ENCODE results near the gene SIN3A. TPM values are rescaled to one million over a fixed set of nuclear protein-coding genes. Genes with fewer than 3 reads are reported as not detected.
A peak's percentile ranks its signal among the peaks of the same experiment; 100 is the strongest.
"Not testable (repeated sequence)": the region's sequence is repeated elsewhere in the genome, so short reads cannot be mapped to it uniquely, and the experiment has no call there.

SIN3A gene
- total RNA-seq, 1 experiment from 2014 or later: 29.4 TPM

DNA sequence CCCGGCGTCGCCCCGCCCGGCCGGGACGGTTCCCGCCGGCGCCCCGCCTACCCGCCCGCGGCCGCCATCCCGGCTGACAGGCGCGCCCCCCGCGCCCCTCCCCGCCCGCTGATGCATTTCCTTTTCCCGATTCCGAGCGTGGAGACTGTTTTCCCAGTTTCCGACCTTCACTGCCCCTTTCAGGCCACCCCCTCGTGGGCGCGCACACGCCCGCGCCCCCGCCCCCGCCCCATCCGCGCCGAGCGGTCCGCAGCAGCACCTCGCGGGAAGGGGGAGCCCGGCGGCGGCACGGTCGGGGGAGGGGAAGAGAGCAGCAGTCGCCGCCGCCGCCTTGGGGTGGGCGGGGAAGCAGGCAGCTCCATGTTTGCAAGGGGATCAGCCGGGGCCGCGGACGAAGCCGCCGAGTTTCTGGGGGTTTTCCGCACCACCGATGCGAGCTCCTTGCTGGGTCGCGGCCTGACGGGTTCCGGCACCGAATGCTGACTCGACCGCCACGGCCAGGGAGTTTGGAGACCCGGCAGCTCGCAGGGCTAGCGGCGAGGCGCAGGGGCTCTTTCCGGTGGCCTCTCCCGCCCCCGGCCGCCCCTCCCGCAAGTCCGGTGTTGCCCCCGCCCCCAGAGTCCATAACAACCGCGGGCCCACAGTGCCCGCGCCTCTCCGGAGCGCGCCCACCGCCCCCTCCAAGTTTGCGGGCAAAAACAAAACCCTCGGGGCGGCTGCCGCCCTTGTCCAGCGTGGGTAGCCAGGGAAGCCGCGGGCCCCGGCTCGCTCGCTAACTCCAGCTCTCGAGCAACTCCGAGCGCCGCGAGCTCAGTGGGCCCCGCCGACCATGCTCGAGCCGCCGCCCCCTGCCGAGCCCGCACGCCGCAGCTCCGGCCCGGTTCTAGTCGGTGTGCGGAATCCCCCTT is 3.2 kb upstream of the SIN3A start:
- Histone ChIP-seq H3K9me3 (replicated peaks) (no peaks in the 10 kb centered on the region), H3K27ac (peak overlapping the region; percentile 75), H3K4me3 (peak overlapping the region; percentile 85), H3K4me1 (replicated peaks) (peaks cover 32% of the 10 kb centered on the region), H3K27me3 (replicated peaks) (no peaks in the 10 kb centered on the region), H3K36me3 (peaks cover 9% of the 10 kb centered on the region)
- DNase-seq (ENCODE audit: low read depth in 1 of 2, low spot score in 2 of 2): peak; percentile 71 to 77

DNA sequence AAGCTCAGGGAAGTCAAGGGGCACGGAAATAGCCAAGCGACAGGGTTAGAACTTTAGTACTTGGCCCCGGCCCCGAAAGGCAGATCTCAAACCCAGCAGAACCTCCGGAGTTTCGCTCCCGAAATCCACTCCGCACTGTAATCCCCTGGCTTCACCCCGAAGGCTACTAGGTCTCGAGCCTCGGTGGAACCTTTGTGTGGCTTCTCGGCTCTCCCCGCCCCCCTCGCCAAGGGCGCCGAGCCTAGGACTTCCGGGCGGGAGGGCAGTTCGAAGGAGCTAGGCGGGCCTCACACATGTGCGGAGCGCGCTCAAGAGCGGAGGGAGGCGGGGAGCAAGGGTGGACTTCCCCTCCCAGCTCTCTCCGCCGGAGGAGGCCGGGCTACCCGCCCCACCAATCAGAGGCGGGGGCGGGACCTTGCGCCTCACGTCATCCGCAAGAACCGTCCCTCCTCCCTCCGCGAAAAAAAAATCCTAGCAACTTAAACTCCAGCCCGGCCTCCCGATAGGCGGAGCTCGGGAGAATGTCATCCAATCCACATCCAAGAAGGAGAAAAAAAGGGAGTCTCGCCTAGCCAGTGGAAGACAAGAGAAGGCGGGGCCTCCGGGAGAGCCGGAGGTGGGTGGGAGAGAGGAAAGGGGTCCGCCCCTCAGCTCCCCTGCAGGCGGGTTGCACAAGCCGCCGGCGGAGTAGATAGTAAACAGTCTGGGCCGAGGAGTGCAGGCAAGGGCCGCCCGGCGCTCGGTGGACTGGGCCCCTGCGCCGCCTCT is 2.4 kb upstream of the SIN3A start:
- peak overlapping the region; percentile 85 for H3K4me3 ChIP-seq
- H3K27me3 ChIP-seq (replicated peaks): no peaks in the 10 kb centered on the region
- peaks cover 38% of the 10 kb centered on the region for H3K4me1 ChIP-seq (replicated peaks)
- peak overlapping the region; percentile 75 for H3K27ac ChIP-seq
- peak; percentile 99 to 100 for DNase-seq (ENCODE audit: low read depth in 1 of 2, low spot score in 2 of 2)
- H3K9me3 ChIP-seq (replicated peaks): no peaks in the 10 kb centered on the region
- H3K36me3 ChIP-seq: peaks cover 9% of the 10 kb centered on the region

DNA sequence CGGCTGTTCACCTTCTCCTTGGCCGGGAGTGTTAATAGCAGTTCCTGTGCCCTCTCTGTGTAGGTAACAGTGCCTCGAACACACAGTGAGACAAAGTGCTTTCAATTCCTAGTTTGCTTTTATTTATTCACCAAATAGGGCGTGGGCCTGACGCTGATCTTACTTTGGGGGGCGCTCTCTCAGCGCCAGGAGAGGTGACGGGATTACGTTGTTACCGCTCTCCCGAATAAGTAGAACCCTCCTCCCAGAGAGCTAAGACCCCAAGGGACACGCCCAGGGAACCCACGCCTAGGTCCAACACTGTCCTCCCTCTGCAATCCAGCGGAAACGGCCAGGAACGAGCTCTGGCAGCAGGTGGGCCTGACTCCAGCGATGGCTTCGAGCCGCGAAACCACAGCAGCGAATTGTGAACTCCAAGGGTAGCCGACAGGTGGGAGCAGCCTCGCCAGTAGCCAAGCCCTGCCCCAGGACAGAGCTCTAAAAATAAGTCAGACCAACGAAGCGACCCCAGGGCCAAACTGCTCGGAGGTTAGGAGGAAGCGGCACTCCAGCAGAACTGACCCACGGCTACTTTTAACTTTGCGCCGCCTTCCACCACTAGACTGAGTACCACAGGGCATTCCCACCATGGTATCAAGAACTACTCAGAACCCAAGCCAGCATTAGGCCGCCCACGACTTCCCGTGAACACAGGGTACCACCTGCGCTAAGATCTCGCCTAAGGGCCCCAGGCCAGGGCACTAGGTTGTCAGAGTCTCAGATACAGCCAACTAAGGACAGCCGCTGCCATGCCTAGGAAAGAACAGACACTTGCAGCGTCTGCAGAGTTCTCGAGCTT is 1.6 kb upstream of the SIN3A start:
- Histone ChIP-seq H3K27ac (peak overlapping the region; percentile 64), H3K4me3 (peak overlapping the region; percentile 85), H3K27me3 (replicated peaks) (no peaks in the 10 kb centered on the region), H3K4me1 (replicated peaks) (peaks cover 38% of the 10 kb centered on the region), H3K36me3 (peaks cover 9% of the 10 kb centered on the region), H3K9me3 (replicated peaks) (no peaks in the 10 kb centered on the region)
- peak; percentile 53 to 71 for DNase-seq (ENCODE audit: low read depth in 1 of 2, low spot score in 2 of 2)

DNA sequence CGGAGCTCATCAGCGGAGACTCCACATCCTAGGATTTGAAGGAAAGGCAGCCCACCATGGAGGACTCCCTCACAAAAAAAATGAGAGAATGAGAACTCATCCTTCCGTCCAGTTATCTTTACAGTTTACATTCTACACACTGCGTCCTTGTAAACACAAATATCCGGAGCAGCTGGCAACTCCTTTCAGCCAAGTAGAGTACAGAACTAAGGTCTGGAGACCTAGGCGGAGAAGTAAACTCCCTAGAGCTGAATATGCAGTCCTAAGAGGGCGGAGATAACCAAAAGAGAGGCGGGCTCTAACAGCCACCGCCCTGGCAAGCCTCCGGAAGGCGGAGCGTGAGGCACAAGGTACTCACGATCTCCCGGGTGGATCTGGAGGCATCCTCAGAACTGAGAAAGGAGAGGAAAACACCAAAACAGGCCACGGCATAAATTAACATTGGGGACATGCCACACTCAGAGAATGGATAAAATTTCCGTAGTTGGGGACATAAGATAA is 924 bp upstream of the SIN3A start:
- H3K9me3 ChIP-seq (replicated peaks): no peaks in the 10 kb centered on the region
- peak; percentile 77 to 80 for DNase-seq (ENCODE audit: low read depth in 1 of 2, low spot score in 2 of 2)
- no peaks in the 10 kb centered on the region for H3K27me3 ChIP-seq (replicated peaks)
- peaks cover 38% of the 10 kb centered on the region for H3K4me1 ChIP-seq (replicated peaks)
- H3K27ac ChIP-seq: peak overlapping the region; percentile 64
- peak overlapping the region; percentile 85 for H3K4me3 ChIP-seq
- peaks cover 12% of the 10 kb centered on the region for H3K36me3 ChIP-seq

DNA sequence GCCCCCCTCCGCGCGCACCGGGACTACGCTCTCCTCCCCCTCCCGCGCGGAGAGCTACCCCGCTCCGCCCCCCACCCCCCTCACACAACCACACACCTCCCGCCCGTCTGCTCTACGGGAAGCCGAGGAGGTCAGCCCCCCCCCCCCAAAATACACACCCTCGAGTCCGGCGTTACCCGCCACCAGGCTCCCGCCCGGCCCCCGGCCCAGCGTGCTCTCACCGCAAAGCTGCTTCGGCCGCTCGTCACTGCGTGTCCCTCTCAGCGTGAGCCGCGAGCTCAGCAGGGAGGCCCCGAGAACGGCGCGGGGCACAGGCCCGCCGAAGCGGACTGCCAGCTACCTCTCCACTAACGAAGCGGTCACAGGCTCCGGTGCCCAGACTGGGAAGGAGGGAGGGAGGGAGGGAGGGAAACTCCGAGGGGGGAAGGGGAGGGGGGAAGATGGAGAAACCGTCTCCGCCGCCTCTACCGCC is 252 bp downstream of the SIN3A start:
- Histone ChIP-seq H3K27me3 (replicated peaks) (no peaks in the 10 kb centered on the region), H3K4me1 (replicated peaks) (peaks cover 30% of the 10 kb centered on the region), H3K36me3 (peaks cover 19% of the 10 kb centered on the region), H3K4me3 (peak overlapping the region; percentile 51), H3K9me3 (replicated peaks) (no peaks in the 10 kb centered on the region), H3K27ac (peak overlapping the region; percentile 72)
- no peak for DNase-seq (ENCODE audit: low read depth in 1 of 2, low spot score in 2 of 2)

DNA sequence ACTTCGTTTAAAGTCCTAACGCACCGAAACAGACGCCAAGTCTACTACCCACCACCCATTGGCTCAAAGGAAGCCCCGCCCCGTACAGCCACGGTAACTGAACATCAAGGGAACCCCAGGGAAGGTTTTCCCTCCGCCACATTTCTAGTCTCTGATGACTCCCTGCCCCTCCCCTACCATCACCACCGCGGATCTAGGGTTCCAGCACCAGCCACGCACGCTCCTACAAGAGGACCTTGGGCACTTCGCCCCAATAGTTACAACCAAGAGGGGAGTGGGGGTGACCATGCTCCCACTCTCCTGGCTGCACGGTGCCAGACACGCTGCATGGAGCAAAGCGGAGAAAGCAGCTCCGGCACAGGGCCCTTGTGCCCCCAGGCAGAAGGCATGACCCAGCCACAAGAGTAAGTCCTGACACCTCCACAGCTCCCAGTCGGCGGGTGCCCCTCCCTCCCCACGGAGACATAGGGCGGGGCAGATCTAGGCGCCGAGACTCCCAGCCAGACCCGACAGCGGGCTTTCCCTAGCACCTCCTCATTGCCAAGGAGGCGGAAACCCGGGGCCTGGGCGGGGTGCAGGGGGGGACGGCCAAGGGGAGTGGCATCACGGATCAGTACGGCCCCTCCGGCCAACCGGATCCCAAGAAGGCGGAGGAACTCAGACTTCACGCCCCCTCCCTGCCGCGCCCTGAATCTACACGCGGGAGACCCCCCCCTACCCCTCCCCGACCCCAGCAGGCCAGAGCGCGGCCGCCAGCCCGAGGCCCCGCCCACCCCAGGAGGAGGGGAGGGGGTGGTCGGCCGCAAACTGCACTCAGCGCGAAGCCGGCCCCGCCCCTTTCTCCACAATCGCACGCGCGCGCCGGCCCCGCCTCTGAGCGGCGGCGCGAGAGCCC is 936 bp downstream of the SIN3A start:
- H3K4me3 ChIP-seq: peak overlapping the region; percentile 51
- H3K9me3 ChIP-seq (replicated peaks): no peaks in the 10 kb centered on the region
- peak overlapping the region; percentile 5; the same call in 1 of the 2 replicates for H3K27ac ChIP-seq
- peaks cover 21% of the 10 kb centered on the region for H3K36me3 ChIP-seq
- DNase-seq (ENCODE audit: low read depth in 1 of 2, low spot score in 2 of 2): peak; percentile 93 to 99
- peaks cover 27% of the 10 kb centered on the region for H3K4me1 ChIP-seq (replicated peaks)
- no peaks in the 10 kb centered on the region for H3K27me3 ChIP-seq (replicated peaks)

DNA sequence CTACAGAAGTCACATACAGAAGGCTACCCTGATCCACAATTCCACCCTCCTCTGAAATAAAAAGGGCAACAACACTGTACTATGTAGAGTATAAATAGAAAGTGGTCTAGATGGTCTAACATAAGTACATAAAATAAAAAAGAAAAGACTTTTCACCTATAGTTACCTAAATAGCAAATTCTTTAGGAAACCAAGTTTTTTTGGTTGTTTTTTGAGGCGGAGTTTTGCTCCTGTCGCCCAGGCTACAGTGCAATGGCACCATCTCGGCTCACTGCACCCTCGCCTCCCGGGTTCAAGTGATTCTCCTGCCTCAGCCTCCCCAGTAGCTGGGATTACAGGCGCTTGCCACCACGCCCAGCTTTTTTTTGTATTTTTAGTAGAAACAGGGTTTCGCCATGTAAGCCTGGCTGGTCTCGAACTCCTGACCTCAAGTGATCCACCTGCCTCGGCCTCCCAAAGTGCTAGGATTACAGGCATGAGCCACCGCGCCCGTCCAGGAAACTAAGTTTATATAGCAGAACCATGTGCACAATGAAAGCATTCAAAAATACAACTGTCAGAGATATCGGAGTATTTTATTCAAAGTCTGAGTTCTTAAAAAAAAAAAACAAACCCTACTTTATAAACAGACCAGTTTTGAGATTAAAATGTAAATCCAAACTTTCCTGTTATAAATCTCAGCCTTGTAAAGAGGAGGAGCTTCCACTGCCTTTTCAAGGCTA is 1.7 kb downstream of the SIN3A start:
- no peak for DNase-seq (ENCODE audit: low read depth in 1 of 2, low spot score in 2 of 2)
- Histone ChIP-seq H3K36me3 (peaks cover 16% of the 10 kb centered on the region), H3K4me1 (replicated peaks) (peaks cover 27% of the 10 kb centered on the region), H3K27ac (no peak overlapping the region), H3K27me3 (replicated peaks) (no peaks in the 10 kb centered on the region), H3K4me3 (peak overlapping the region; percentile 51), H3K9me3 (replicated peaks) (no peaks in the 10 kb centered on the region)

DNA sequence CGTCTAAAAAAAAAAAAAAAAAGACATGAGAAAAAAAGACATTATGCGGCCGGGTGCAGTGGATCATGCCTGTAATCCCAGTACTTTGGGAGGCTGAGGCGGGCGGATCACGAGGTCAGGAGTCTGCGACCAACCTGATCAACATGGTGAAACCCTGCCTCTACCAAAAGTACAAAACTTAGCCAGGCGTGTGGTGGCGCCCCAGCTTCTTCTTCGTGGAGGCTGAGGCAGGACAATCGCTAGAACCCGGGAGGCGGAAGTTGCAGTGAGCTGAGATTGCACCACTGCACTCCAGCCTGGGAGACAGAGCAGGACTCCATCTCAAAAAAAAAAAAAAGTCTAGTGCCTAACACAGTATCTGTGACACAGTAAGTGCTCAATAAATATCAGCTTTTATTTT is 3.3 kb downstream of the SIN3A start:
- H3K4me3 ChIP-seq; DNase-seq (ENCODE audit: low read depth in 1 of 2, low spot score in 2 of 2); H3K27ac ChIP-seq; H3K27me3 ChIP-seq (replicated peaks); H3K9me3 ChIP-seq (replicated peaks): not testable (repeated sequence)
- H3K4me1 ChIP-seq (replicated peaks): peaks cover 30% of the 10 kb centered on the region
- H3K36me3 ChIP-seq: peaks cover 22% of the 10 kb centered on the region

DNA sequence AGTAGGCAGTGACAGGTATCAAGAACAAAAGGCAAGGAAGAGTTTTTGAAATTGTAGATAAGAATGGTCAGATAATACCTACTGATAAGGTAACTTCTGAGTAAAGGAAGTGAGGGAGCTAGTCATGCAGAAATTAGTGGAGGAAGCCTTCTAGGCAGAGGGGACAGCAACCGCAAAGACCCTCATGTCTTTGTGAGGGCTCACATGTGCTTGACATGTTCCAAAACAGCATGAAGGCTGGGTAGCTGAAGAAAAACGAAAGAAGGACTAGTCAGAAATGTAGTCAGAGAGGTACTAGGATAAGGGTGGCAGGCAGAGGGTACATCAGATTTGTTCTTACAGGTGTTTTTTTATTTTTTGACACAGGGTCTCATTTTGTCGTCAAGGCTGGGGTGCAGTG is 5.3 kb downstream of the SIN3A start:
- no peak overlapping the region for H3K27ac ChIP-seq
- no peaks in the 10 kb centered on the region for H3K27me3 ChIP-seq (replicated peaks)
- no peak for DNase-seq (ENCODE audit: low read depth in 1 of 2, low spot score in 2 of 2)
- H3K36me3 ChIP-seq: peaks cover 30% of the 10 kb centered on the region
- H3K4me1 ChIP-seq (replicated peaks): peaks cover 20% of the 10 kb centered on the region
- no peaks in the 10 kb centered on the region for H3K9me3 ChIP-seq (replicated peaks)
- no peak overlapping the region for H3K4me3 ChIP-seq

DNA sequence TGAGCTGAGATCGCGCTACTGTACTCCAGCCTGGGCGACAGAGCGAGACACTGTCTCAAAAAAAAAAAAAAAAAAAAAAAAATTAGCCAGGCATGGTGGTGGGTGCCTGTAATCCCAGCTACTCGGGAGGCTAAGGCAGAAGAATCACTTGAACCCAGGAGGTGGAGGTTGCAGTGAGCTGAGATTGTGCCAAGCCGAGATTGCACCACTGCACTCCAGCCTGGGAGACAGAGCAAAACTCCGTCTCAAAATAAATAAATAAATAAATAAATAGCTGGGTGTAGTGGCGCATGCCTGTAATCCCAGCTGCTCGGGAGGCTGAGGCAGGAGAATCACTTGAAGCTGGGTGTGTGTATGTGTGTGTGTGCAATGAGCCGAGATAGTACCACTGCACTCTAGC is 6.2 kb downstream of the SIN3A start:
- Histone ChIP-seq H3K36me3 (peaks cover 32% of the 10 kb centered on the region), H3K4me1 (replicated peaks) (peaks cover 17% of the 10 kb centered on the region)
- not testable (repeated sequence) for DNase-seq (ENCODE audit: low read depth in 1 of 2, low spot score in 2 of 2); H3K9me3 ChIP-seq (replicated peaks); H3K27me3 ChIP-seq (replicated peaks); H3K4me3 ChIP-seq; H3K27ac ChIP-seq

DNA sequence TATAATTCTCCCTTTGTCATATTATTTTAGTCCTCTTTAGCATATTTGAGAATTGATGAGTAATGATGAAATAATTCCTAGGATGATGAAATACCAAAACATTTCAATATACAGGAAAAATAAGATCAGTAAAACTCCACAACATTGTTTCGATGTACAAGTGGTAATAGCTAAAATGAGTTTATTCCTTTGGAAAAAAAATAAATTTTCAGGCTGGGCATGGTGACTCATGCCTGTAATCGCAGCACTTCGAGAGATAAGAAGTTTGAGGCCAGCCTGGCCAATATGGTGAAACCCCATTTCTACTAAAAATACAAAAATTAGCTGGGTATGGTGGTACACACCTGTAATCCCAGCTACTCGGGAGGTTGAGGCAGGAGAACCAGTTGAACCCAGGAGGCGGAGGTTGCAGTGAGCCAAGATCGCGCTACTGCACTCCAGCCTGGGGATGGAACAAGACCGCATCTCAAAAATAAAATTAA is 7.5 kb downstream of the SIN3A start:
- H3K27ac ChIP-seq: peak overlapping the region; percentile 14; the same call in 1 of the 2 replicates
- not testable (repeated sequence) for H3K4me1 ChIP-seq (replicated peaks); DNase-seq (ENCODE audit: low read depth in 1 of 2, low spot score in 2 of 2); H3K4me3 ChIP-seq; H3K9me3 ChIP-seq (replicated peaks); H3K27me3 ChIP-seq (replicated peaks)
- H3K36me3 ChIP-seq: peaks cover 32% of the 10 kb centered on the region

DNA sequence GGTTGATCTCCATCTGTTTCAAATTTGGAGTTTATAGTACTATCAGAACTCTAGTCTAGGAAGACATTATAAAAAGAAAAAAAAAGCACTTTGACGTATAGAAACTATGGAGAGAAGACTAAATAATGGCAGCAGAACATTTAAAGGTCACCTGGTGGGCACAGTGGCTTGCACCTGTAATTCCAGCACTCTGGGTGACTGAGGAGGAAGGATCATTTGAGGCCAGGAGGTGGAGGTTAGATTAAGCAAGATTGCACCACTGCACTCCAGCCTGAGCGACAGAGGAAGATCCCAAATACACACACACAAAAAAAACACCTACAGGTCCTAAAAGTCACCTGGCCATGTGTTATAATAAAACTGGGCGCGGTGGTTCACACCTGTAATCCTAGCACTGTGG is 13.8 kb downstream of the SIN3A start:
- no peaks in the 10 kb centered on the region for H3K4me1 ChIP-seq (replicated peaks)

More for the DNA sequence above, 13.8 kb downstream of the SIN3A start:
- H3K36me3 ChIP-seq: peaks cover 41% of the 10 kb centered on the region
- H3K4me3 ChIP-seq: no peak overlapping the region
- H3K9me3 ChIP-seq (replicated peaks): no peaks in the 10 kb centered on the region
- H3K27me3 ChIP-seq (replicated peaks): no peaks in the 10 kb centered on the region
- H3K27ac ChIP-seq: no peak overlapping the region
- no peak for DNase-seq (ENCODE audit: low read depth in 1 of 2, low spot score in 2 of 2)

All from SJSA1 (cell line).